GM12878 (cell line): ENCODE results near the gene CENPO. TPM values are rescaled to one million over a fixed set of nuclear protein-coding genes. Genes with fewer than 3 reads are reported as not detected.

Source experiments
- ATAC-seq: fragments of 200-7000 bp; cut with Tn5 transposase; 3 replicates; pipeline ENCODE4 v1.9.1; 2020; ENCODE audit warnings: mild to moderate bottlenecking, moderate library complexity
- BruUV-seq: library from RNA; stranded (reverse); fragments of 400-500 nt; replicated peaks from 2 replicates; lab custom pipeline; 2021; lab: Mats Ljungman, UMichigan
- CTCF ChIA-PET: fragments of 300-600 bp; sonication (Branson Sonifier 250); formaldehyde crosslinking; extraction: SDS; loops from one replicate; lab custom pipeline; 2021; ENCODE audit warnings: inconsistent platforms; lab: Yijun Ruan, JAX
- POLR2A ChIA-PET: fragments of 350-600 bp; formaldehyde crosslinking; extraction: SDS; loops from one replicate; lab custom pipeline; 2021; ENCODE audit warnings: inconsistent platforms; lab: Charles Lee
- RAD21 ChIA-PET: fragments of 300-600 bp; sonication (Branson Sonifier 250); formaldehyde crosslinking; loops from one replicate; lab custom pipeline; 2023; ENCODE audit warnings: antibody characterized with exemption; ENCODE audit not compliant: unreplicated experiment; lab: Charles Lee
- SMC1A ChIA-PET: fragments of 300-600 bp; sonication (Branson Sonifier 250); formaldehyde crosslinking; loops from one replicate; lab custom pipeline; 2023; ENCODE audit not compliant: unreplicated experiment, uncharacterized antibody; lab: Charles Lee
- DNase-seq: peaks from one replicate; pipeline ENCODE4 v3.0.0-alpha.2; 2011; ENCODE audit warnings: low read depth, low spot score
- FAIRE-seq: peaks from 3 replicates; lab custom pipeline; 2011; peaks lifted over from hg19 to GRCh38; lab: Jason Lieb, UNC
- H2AFZ ChIP-seq: 2 replicates; pipeline ENCODE4 v1.6.0; 2011; ENCODE audit warnings: low read depth, low read length, control low read depth; ENCODE audit not compliant: control insufficient read depth
- H3K27ac ChIP-seq: 2 replicates; pipeline ENCODE4 v1.5.1; 2011; ENCODE audit warnings: control low read depth; ENCODE audit not compliant: control insufficient read depth, insufficient read depth
- H3K27me3 ChIP-seq, 2 experiments: replicated peaks in 1 of 2; 2 replicates each; pipeline versions ENCODE4 v1.6.0 to v1.6.1; 2011; ENCODE audit warnings: low read length in 1 of 2; ENCODE audit not compliant: control insufficient read depth in 2 of 2, insufficient read depth in 2 of 2
- H3K36me3 ChIP-seq, 2 experiments: 2 replicates each; pipeline ENCODE4 v1.5.1; 2011; ENCODE audit warnings: low read length in 1 of 2; ENCODE audit not compliant: control insufficient read depth in 2 of 2, insufficient read depth in 2 of 2
- H3K4me1 ChIP-seq: 2 replicates; pipeline ENCODE4 v1.6.1; 2011; ENCODE audit warnings: mild to moderate bottlenecking, low read length, moderate library complexity, mixed read lengths; ENCODE audit not compliant: control insufficient read depth, insufficient read depth
- H3K4me2 ChIP-seq: 2 replicates; pipeline ENCODE4 v1.6.0; 2011; ENCODE audit warnings: control low read depth; ENCODE audit not compliant: control insufficient read depth, insufficient read depth
- H3K4me3 ChIP-seq: fragments of 200-600 bp; sonication (generic); 2 replicates; pipeline ENCODE4 v1.5.1; 2016
- H3K79me2 ChIP-seq: 2 replicates; pipeline ENCODE4 v1.6.0; 2011; ENCODE audit warnings: low read length; ENCODE audit not compliant: control insufficient read depth, insufficient read depth
- H3K9ac ChIP-seq: 2 replicates; pipeline ENCODE4 v1.8.0; 2011; ENCODE audit warnings: low read length, control low read depth, mixed read lengths; ENCODE audit not compliant: control insufficient read depth, insufficient read depth
- H3K9me3 ChIP-seq: replicated peaks from 3 replicates; pipeline ENCODE4 v1.5.1; 2011; ENCODE audit warnings: mild to moderate bottlenecking, low read length; ENCODE audit not compliant: control insufficient read depth, insufficient read depth
- H4K20me1 ChIP-seq: 2 replicates; pipeline ENCODE4 v1.6.0; 2011; ENCODE audit not compliant: control insufficient read depth, insufficient read depth
- ATF7 ChIP-seq: fragments of 450-650 bp; IDR thresholded peaks from 2 replicates; pipeline ENCODE4 v1.6.1; 2016; ENCODE audit warnings: low read depth, mild to moderate bottlenecking
- BMI1 ChIP-seq: fragments of 450-650 bp; IDR thresholded peaks from 2 replicates; pipeline ENCODE4 v1.6.1; 2016; ENCODE audit warnings: mild to moderate bottlenecking, moderate library complexity, borderline replicate concordance
- CBFB ChIP-seq: IDR thresholded peaks from 2 replicates; pipeline ENCODE4 v1.6.1; 2016; ENCODE audit warnings: antibody characterized with exemption, low read depth
- CBX3 ChIP-seq: fragments of 200-600 bp; sonication (generic); IDR thresholded peaks from 2 replicates; pipeline ENCODE4 v1.6.1; 2016; ENCODE audit warnings: low read depth, borderline replicate concordance
- CREB1 ChIP-seq: IDR thresholded peaks from 2 replicates; pipeline ENCODE4 v1.6.1; 2012; ENCODE audit warnings: low read depth, mild to moderate bottlenecking, inconsistent platforms
- ETV6 ChIP-seq, 2 experiments: fragments of 450-650 bp in 1 of 2; IDR thresholded peaks in 1 of 2; conservative IDR thresholded peaks in 1 of 2; 2 replicates each; pipeline ENCODE4 v1.6.1; 2014; ENCODE audit warnings: antibody characterized with exemption in 1 of 2, borderline replicate concordance in 1 of 2, low read depth in 1 of 2, mild to moderate bottlenecking in 1 of 2, moderate library complexity in 1 of 2
- NFXL1 ChIP-seq: fragments of 450-650 bp; IDR thresholded peaks from 2 replicates; pipeline ENCODE4 v1.6.1; 2017; ENCODE audit warnings: antibody characterized with exemption, mild to moderate bottlenecking, borderline replicate concordance
- POLR2A ChIP-seq: IDR thresholded peaks from 2 replicates; pipeline ENCODE4 v1.6.1; 2011; ENCODE audit warnings: low read depth, mild to moderate bottlenecking, low read length
- POLR2AphosphoS2 ChIP-seq: IDR thresholded peaks from 2 replicates; pipeline ENCODE4 v1.6.1; 2011; ENCODE audit warnings: low read depth, mild to moderate bottlenecking, low read length, improper control_type of control experiment, moderate library complexity
- POU2F2 ChIP-seq: IDR thresholded peaks from 3 replicates; pipeline ENCODE4 v1.6.1; 2011; ENCODE audit warnings: low read depth, mild to moderate bottlenecking, low read length, borderline replicate concordance
- RCOR1 ChIP-seq: conservative IDR thresholded peaks from 2 replicates; pipeline ENCODE4 v1.6.1; 2012; ENCODE audit warnings: low read depth, low read length, improper control_type of control experiment
- SMARCA5 ChIP-seq: fragments of 450-650 bp; IDR thresholded peaks from 2 replicates; pipeline ENCODE4 v1.6.1; 2017; ENCODE audit warnings: mild to moderate bottlenecking
- SUZ12 ChIP-seq: fragments of 200-600 bp; sonication (generic); IDR thresholded peaks from one replicate; pipeline ENCODE4 v1.6.1; 2018; ENCODE audit warnings: antibody characterized with exemption, mild to moderate bottlenecking; ENCODE audit not compliant: unreplicated experiment
- ZBTB40 ChIP-seq: fragments of 450-650 bp; IDR thresholded peaks from 2 replicates; pipeline ENCODE4 v1.6.1; 2016; ENCODE audit warnings: mild to moderate bottlenecking, moderate library complexity, borderline replicate concordance
- WGBS: methylation state at CpG from one replicate; pipeline ENCODE4 v1.1.6; 2016; ENCODE audit warnings: low lambda C conversion rate; ENCODE audit not compliant: insufficient replicate concordance, insufficient coverage; ENCODE audit errors: missing lambda C conversion rate; 5-methylcytosine and 5-hydroxymethylcytosine counted together
- in situ Hi-C: fragments of 300-500 bp; cut with MboI; formaldehyde crosslinking; loops from 9 replicates; pipeline ENCODE4 v1.14.3; 2018; ENCODE audit warnings: mixed read lengths
- intact Hi-C: fragments of 100-400 bp; cut with micrococcal nuclease; formaldehyde crosslinking; loops from one replicate; pipeline ENCODE4 v1.14.2; 2022; ENCODE audit not compliant: unreplicated experiment
- polyA plus RNA-seq, 11 experiments: library from polyadenylated mRNA; depleted of rRNA in 4 of 11; unstranded in 6 of 11; stranded (reverse) in 5 of 11; fragments of >200 nt; fragmentation: Nextera tagmentation in 4 of 11; fragmentation: Illumina TruSeq in 1 of 11; extraction: Ambion mirVana in 4 of 11; extraction: Trizol in 1 of 11; gene quantifications; 1 replicate in 1 of 11; 2 replicates in 10 of 11; pipeline versions ENCODE4 v1.2.1 to v1.2.3, GENCODE V29; 2011 to 2016; ENCODE audit warnings: inconsistent platforms in 2 of 11, missing spikeins in 2 of 11, low read depth in 1 of 11
- total RNA-seq, 4 experiments: library from RNA; depleted of rRNA in 3 of 4; stranded (reverse); fragments of >200 nt in 3 of 4; fragmentation: Illumina TruSeq in 1 of 4; extraction: Trizol in 1 of 4; gene quantifications; 2 replicates each; pipeline versions ENCODE4 v1.2.1 to v1.2.3, GENCODE V29; 2013 to 2021
- TF ChIP-seq, protein P1 (sequence below): fragments of 450-650 bp; formaldehyde crosslinking; IDR thresholded peaks from 2 replicates; pipeline ENCODE4 v1.4.0; 2020; ENCODE audit warnings: mild to moderate bottlenecking, moderate library complexity
- TF ChIP-seq, protein P2 (sequence below): IDR thresholded peaks from 2 replicates; pipeline ENCODE4 v1.6.1; 2012; ENCODE audit warnings: low read length, inconsistent platforms

CENPO gene
- total and polyA plus RNA-seq, 10 of the 15 experiments (the other 5 are each of a cell fraction or from before 2014, with no cell fraction given) = 18.7 to 37.0 (median 31.4) TPM

DNA sequence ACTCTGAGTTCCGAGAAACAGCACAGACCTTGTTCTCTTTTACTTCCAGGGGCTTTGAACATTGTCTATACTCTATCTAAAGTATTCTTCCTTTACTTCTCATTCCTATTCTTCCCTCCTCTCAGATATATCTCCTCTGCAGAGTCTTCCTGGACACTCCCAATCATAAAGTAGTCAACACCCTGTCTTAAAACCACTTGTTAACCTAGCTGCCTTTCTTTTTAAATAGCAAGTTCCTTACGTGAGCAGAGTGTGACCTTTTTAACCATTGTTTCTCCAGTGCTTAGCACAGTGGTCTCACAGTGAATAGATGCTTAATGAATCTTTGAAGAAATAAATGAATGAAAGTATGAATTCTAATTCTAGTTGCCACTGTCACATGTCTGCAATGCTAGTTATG is 47.4 kb upstream of the CENPO start:
- WGBS = 100% methylated on average over 2 of the region's 2 CpGs
- no peaks in the 10 kb centered on the region for H3K9me3 ChIP-seq
- no peak for ATAC-seq
- intact Hi-C loops = no loop called here
- in situ Hi-C loops = no loop called here
- POLR2A ChIA-PET = no interaction called here
- H3K4me2 ChIP-seq = no peak overlapping the region
- BruUV-seq = no TSS peak
- no peak for TF ChIP-seq POLR2A
- no peak for TF ChIP-seq SMARCA5
- no peak for TF ChIP-seq NFXL1
- TF ChIP-seq, protein P1, sequence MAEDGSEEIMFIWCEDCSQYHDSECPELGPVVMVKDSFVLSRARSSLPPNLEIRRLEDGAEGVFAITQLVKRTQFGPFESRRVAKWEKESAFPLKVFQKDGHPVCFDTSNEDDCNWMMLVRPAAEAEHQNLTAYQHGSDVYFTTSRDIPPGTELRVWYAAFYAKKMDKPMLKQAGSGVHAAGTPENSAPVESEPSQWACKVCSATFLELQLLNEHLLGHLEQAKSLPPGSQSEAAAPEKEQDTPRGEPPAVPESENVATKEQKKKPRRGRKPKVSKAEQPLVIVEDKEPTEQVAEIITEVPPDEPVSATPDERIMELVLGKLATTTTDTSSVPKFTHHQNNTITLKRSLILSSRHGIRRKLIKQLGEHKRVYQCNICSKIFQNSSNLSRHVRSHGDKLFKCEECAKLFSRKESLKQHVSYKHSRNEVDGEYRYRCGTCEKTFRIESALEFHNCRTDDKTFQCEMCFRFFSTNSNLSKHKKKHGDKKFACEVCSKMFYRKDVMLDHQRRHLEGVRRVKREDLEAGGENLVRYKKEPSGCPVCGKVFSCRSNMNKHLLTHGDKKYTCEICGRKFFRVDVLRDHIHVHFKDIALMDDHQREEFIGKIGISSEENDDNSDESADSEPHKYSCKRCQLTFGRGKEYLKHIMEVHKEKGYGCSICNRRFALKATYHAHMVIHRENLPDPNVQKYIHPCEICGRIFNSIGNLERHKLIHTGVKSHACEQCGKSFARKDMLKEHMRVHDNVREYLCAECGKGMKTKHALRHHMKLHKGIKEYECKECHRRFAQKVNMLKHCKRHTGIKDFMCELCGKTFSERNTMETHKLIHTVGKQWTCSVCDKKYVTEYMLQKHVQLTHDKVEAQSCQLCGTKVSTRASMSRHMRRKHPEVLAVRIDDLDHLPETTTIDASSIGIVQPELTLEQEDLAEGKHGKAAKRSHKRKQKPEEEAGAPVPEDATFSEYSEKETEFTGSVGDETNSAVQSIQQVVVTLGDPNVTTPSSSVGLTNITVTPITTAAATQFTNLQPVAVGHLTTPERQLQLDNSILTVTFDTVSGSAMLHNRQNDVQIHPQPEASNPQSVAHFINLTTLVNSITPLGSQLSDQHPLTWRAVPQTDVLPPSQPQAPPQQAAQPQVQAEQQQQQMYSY = no peak
- TF ChIP-seq CREB1 = no peak
- TF ChIP-seq POLR2AphosphoS2 = no peak
- TF ChIP-seq ATF7 = no peak
- no peak for TF ChIP-seq BMI1
- TF ChIP-seq ETV6 (conservative IDR thresholded peaks at IDR 0.05 in 1 of 2, IDR thresholded peaks at IDR 0.05 in 1 of 2; ENCODE audit: borderline replicate concordance in 1 of 2, low read depth in 1 of 2) = no peak
- no peak for TF ChIP-seq ZBTB40
- TF ChIP-seq SUZ12 = no peak
- no peak for TF ChIP-seq CBFB
- TF ChIP-seq, protein P2, sequence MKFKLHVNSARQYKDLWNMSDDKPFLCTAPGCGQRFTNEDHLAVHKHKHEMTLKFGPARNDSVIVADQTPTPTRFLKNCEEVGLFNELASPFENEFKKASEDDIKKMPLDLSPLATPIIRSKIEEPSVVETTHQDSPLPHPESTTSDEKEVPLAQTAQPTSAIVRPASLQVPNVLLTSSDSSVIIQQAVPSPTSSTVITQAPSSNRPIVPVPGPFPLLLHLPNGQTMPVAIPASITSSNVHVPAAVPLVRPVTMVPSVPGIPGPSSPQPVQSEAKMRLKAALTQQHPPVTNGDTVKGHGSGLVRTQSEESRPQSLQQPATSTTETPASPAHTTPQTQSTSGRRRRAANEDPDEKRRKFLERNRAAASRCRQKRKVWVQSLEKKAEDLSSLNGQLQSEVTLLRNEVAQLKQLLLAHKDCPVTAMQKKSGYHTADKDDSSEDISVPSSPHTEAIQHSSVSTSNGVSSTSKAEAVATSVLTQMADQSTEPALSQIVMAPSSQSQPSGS = no peak
- TF ChIP-seq POU2F2 = no peak
- TF ChIP-seq CBX3 = no peak
- TF ChIP-seq RCOR1 = no peak
- TF ChIP-seq, all 136 proteins: peak for 0
- Histone ChIP-seq H3K27me3 (no peaks in the 10 kb centered on the region), H3K4me3 (no peak overlapping the region), H3K4me1 (no peaks in the 10 kb centered on the region), H3K9ac (no peak overlapping the region), H2AFZ (no peak overlapping the region), H3K79me2 (no peaks in the 10 kb centered on the region), H3K36me3 (peaks cover 1 to 3% of the 10 kb centered on the region in 2 experiments; a peak in 2 of 4 replicates), H4K20me1 (no peaks in the 10 kb centered on the region), H3K27ac (no peak overlapping the region)
- DNase-seq = no peak
- FAIRE-seq = no peak
- RAD21 ChIA-PET = no interaction called here
- CTCF ChIA-PET = no interaction called here
- SMC1A ChIA-PET = interaction anchor here (1.5 kb wide), 1 partner anchor 19 kb away, joined by 6 read pairs; no protein-coding TSS in a partner anchor
